PC-3 (cell line): ENCODE results near the gene INF2. TPM values are rescaled to one million over a fixed set of nuclear protein-coding genes. Genes with fewer than 3 reads are reported as not detected.

ENCODE experiments used
- ATAC-seq: fragments of 200-7000 bp; cut with Tn5 transposase; 2 replicates; pipeline ENCODE4 v1.9.1; 2020; ENCODE audit warnings: mild to moderate bottlenecking, moderate library complexity
- BruUV-seq: library from RNA; stranded (reverse); fragments of 400-500 nt; replicated peaks from 2 replicates; lab custom pipeline; 2021; lab: Mats Ljungman, UMichigan
- CTCF ChIA-PET: fragments of 300-600 bp; sonication (Branson Sonifier 250); formaldehyde crosslinking; loops from one replicate; lab custom pipeline; 2022; ENCODE audit warnings: antibody characterized with exemption; lab: Charles Lee
- POLR2A ChIA-PET: fragments of 300-600 bp; sonication (Branson Sonifier 250); formaldehyde crosslinking; loops from one replicate; lab custom pipeline; 2022; ENCODE audit warnings: antibody characterized with exemption; ENCODE audit not compliant: unreplicated experiment; lab: Charles Lee
- DNase-seq: peaks from one replicate; pipeline ENCODE4 v3.0.0-alpha.2; 2015
- H2AFZ ChIP-seq: fragments of 300-600 bp; sonication (generic); 2 replicates; pipeline ENCODE4 v1.6.0; 2016; ENCODE audit warnings: antibody characterized with exemption, low read length
- H3F3A ChIP-seq: fragments of 300-600 bp; sonication (generic); one replicate; pipeline ENCODE4 v1.6.0; 2017; ENCODE audit warnings: antibody characterized with exemption, low read length, control low read depth, mild to moderate bottlenecking; ENCODE audit not compliant: unreplicated experiment
- H3K27ac ChIP-seq: fragments of 300-600 bp; sonication (generic); 2 replicates; pipeline ENCODE4 v1.5.1; 2016; ENCODE audit warnings: mild to moderate bottlenecking, low read length
- H3K27me3 ChIP-seq: fragments of 300-600 bp; sonication (generic); 2 replicates; pipeline ENCODE4 v1.6.1; 2016; ENCODE audit warnings: low read length, mixed read lengths
- H3K36me3 ChIP-seq: fragments of 300-600 bp; sonication (generic); 2 replicates; pipeline ENCODE4 v1.6.1; 2016; ENCODE audit warnings: low read depth, mixed run types, low read length, mixed read lengths
- H3K4me1 ChIP-seq: fragments of 300-600 bp; sonication (generic); 2 replicates; pipeline ENCODE4 v1.5.1; 2016; ENCODE audit warnings: low read length; ENCODE audit not compliant: insufficient read depth
- H3K4me2 ChIP-seq: fragments of 300-600 bp; sonication (generic); 2 replicates; pipeline ENCODE4 v1.6.0; 2016; ENCODE audit warnings: low read length
- H3K4me3 ChIP-seq: fragments of 300-600 bp; sonication (generic); 2 replicates; pipeline ENCODE4 v1.5.1; 2016; ENCODE audit warnings: mild to moderate bottlenecking, low read length, mixed read lengths
- H3K79me2 ChIP-seq: fragments of 300-600 bp; sonication (generic); 2 replicates; pipeline ENCODE4 v1.6.1; 2017; ENCODE audit warnings: low read length, mixed read lengths
- H3K9ac ChIP-seq: fragments of 300-600 bp; sonication (generic); 2 replicates; pipeline ENCODE4 v1.6.0; 2016; ENCODE audit warnings: mild to moderate bottlenecking, low read length
- H3K9me2 ChIP-seq: fragments of 300-600 bp; sonication (generic); replicated peaks from 2 replicates; pipeline ENCODE4 v1.6.1; 2016; ENCODE audit warnings: mixed run types, low read length, mixed read lengths
- H3K9me3 ChIP-seq: fragments of 300-600 bp; sonication (generic); 2 replicates; pipeline ENCODE4 v1.6.1; 2016; ENCODE audit warnings: low read length, mixed read lengths
- H4K20me1 ChIP-seq: fragments of 300-600 bp; sonication (generic); 2 replicates; pipeline ENCODE4 v1.6.1; 2016; ENCODE audit warnings: low read length, mixed read lengths
- CTCF ChIP-seq: fragments of 300-600 bp; sonication (generic); conservative IDR thresholded peaks from 2 replicates; pipeline ENCODE4 v1.5.1; 2017; ENCODE audit warnings: antibody characterized with exemption, low read depth, mild to moderate bottlenecking, low read length
- EZH2 ChIP-seq: fragments of 300-600 bp; sonication (generic); IDR thresholded peaks from one replicate; pipeline ENCODE4 v1.6.1; 2017; ENCODE audit warnings: antibody characterized with exemption, mild to moderate bottlenecking, low read length; ENCODE audit not compliant: unreplicated experiment
- EZH2phosphoT487 ChIP-seq: fragments of 300-600 bp; sonication (generic); IDR thresholded peaks from 2 replicates; pipeline ENCODE4 v1.6.1; 2018; ENCODE audit warnings: mild to moderate bottlenecking, antibody characterized with exemption, low read length, borderline replicate concordance
- intact Hi-C: fragments of 100-400 bp; cut with micrococcal nuclease; formaldehyde crosslinking; loops from 2 replicates; pipeline ENCODE4 v1.9.0; 2023
- total RNA-seq: library from RNA; depleted of rRNA; stranded (reverse); fragments of >200 nt; gene quantifications from 2 replicates; pipeline ENCODE4 v1.2.3, GENCODE V29; 2014

INF2 gene
- total RNA-seq, 1 experiment from 2014 or later, result 132 TPM

DNA sequence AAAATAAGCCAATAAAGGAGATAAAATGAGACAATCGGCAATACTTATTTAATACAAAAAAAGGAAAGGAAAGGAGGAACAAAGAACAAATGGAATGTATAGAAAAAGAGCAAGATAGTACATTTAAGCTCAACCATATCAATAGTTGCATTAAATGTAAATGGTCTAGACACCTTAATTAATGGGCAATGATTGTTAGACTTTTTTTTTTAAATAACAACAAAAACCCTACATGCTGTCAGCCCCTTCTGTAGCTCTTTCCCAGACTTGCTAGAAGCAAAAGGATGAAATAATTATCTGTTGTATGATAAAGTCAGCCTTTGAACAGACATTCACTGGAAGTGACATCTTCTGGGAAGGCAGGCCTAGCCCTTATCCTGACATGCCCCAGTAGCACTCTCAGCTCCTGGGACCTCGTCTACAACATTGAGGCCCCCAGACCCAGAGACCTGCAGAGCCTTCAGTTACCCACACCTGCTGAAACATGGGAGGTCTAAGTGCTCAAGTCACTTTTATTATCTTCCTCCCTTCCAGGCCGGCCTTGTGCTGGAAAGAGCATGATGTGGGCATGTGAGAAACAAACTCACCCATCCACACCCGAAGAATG, 76.9 kb downstream of the INF2 start:
- Histone ChIP-seq H3K9me3 (no peaks in the 10 kb centered on the region), H3K9me2 (no peaks in the 10 kb centered on the region), H3K4me1 (no peaks in the 10 kb centered on the region), H2AFZ (no peak overlapping the region), H3K27me3 (no peaks in the 10 kb centered on the region), H3K36me3 (peaks cover 8% of the 10 kb centered on the region), H3K4me2 (no peak overlapping the region), H3K27ac (no peak overlapping the region), H3K79me2 (no peaks in the 10 kb centered on the region), H3F3A (no peaks in the 10 kb centered on the region), H4K20me1 (0 out of 2 replicates have a peak, but pooled peaks cover 3% of the 10 kb centered on the region), H3K9ac (no peak overlapping the region), H3K4me3 (no peak overlapping the region)
- no TSS peak for BruUV-seq
- intact Hi-C loops, result no loop called here
- no peak for ATAC-seq
- DNase-seq, result no peak
- TF ChIP-seq EZH2 (no peak), CTCF (no peak), EZH2phosphoT487 (no peak)
- ChIA-PET POLR2A (no interaction called here), CTCF (interaction anchor here (0.6 kb wide), 2 partner anchors 63 to 556 kb away, joined by 3 to 4 read pairs; no protein-coding TSS in a partner anchor)

DNA sequence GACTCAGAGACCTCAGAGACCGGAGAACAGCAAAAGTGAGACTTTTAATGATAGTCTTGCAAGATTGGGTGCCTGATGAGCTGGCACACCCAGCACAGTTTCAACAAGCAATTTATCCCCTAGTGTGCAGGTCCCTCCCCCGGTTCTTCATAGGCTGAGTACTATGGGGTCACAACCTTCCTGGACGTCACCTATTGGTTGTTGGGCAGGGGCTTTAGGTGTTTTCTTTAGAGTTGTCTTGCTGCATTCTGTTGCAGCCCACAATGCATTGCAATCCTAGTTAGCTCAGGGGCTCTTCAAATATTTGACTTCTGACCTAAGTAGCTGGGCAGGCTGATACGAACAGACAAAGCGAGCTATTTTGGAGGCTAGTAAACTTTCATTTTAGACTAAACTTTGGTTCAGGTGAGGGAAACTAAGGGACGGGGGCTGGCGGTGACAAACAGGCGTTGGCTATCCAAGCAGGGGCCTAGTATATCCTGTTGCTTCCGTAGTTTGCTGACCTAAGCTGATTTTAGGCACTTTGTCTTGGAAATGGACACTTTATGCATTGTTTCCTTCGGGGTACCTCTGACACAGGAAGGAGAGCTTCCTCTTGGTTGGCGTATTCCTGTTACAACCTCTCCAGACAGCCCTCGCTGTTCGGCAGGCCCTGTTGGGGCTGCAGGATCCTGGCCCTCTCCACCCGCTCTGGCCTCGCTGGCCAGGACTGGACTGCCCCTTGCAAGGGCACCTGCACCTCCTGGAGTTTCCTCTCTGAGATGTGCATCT, 77.6 kb downstream of the INF2 start:
- TF ChIP-seq CTCF, result no peak
- TF ChIP-seq EZH2phosphoT487, result no peak
- TF ChIP-seq EZH2, result no peak
- ChIA-PET POLR2A (no interaction called here), CTCF (interaction anchor here (0.6 kb wide), 1 partner anchor 64 kb away, joined by 3 read pairs; no protein-coding TSS in a partner anchor)
- Histone ChIP-seq H3K27ac (no peak overlapping the region), H3K27me3 (no peaks in the 10 kb centered on the region), H3K9me3 (no peaks in the 10 kb centered on the region), H2AFZ (no peak overlapping the region), H3K4me1 (no peaks in the 10 kb centered on the region), H3K79me2 (no peaks in the 10 kb centered on the region), H3K4me2 (no peak overlapping the region), H3K4me3 (no peak overlapping the region), H3K36me3 (peaks cover 15% of the 10 kb centered on the region), H3K9me2 (no peaks in the 10 kb centered on the region), H3K9ac (no peak overlapping the region), H3F3A (no peaks in the 10 kb centered on the region), H4K20me1 (0 out of 2 replicates have a peak, but pooled peaks cover 3% of the 10 kb centered on the region)
- DNase-seq, result no peak
- intact Hi-C loops, result no loop called here
- no peak for ATAC-seq
- no TSS peak for BruUV-seq

DNA sequence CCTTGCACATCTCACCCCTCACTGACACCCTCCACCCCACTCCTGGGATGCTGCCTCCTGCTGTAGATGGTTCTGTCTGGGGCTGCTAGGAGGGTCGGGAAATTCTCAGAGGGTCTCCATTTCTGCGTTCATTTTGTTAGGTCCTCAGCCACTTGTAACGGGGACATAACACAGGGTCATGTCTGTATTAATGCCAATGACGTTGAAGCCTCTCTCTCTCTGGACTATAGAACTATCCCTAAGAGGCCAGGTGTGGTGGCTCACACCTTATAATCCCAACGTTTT, 78.2 kb downstream of the INF2 start:
- no peaks in the 10 kb centered on the region for H3K27me3 ChIP-seq
- no peak for ATAC-seq
- H3K4me2 ChIP-seq, result no peak overlapping the region
- CTCF ChIA-PET, result no interaction called here
- no peak for DNase-seq
- BruUV-seq, result no TSS peak
- no peaks in the 10 kb centered on the region for H3K4me1 ChIP-seq
- H3F3A ChIP-seq, result no peaks in the 10 kb centered on the region
- no peaks in the 10 kb centered on the region for H3K9me3 ChIP-seq
- no peaks in the 10 kb centered on the region for H3K79me2 ChIP-seq
- no peak overlapping the region for H3K27ac ChIP-seq
- H3K4me3 ChIP-seq, result no peak overlapping the region
- no peak overlapping the region for H3K9ac ChIP-seq
- intact Hi-C loops, result no loop called here
- TF ChIP-seq EZH2 (no peak), EZH2phosphoT487 (no peak), CTCF (no peak)
- no peaks in the 10 kb centered on the region for H3K9me2 ChIP-seq
- peaks cover 20% of the 10 kb centered on the region for H3K36me3 ChIP-seq
- H4K20me1 ChIP-seq, result 0 out of 2 replicates have a peak, but pooled peaks cover 3% of the 10 kb centered on the region
- POLR2A ChIA-PET, result no interaction called here
- H2AFZ ChIP-seq, result no peak overlapping the region
